Activated T-cell treated with anti-CD3 and anti-CD28 coated beads, Interleukin-2, amount 50 U/mL, for 4 hours (primary cell): Measurements from ENCODE around the gene ABR. TPM values are rescaled to one million over a fixed set of nuclear protein-coding genes. Genes with fewer than 3 reads are reported as not detected.
"Not testable (repeated sequence)": the region's sequence is repeated elsewhere in the genome, so short reads cannot be mapped to it uniquely, and the experiment has no call there.

Source experiments
- ATAC-seq, 2 donors: fragments of 200-7000 bp; cut with Tn5 transposase; one replicate each; pipeline ENCODE4 v1.10.0; 2021
- DNase-seq: peaks from one replicate; pipeline ENCODE4 v3.0.0-alpha.2; 2020
- H3K27me3 Mint-ChIP-seq: one replicate; pipeline ENCODE4 v1.8.0; 2021; ENCODE audit warnings: low read depth, mixed read lengths
- H3K36me3 Mint-ChIP-seq: one replicate; pipeline ENCODE4 v1.8.0; 2022; ENCODE audit warnings: mixed read lengths; ENCODE audit not compliant: insufficient read depth
- H3K4me1 Mint-ChIP-seq: one replicate; pipeline ENCODE4 v1.8.0; 2021; ENCODE audit warnings: low read depth, mixed read lengths
- H3K4me3 Mint-ChIP-seq: one replicate; pipeline ENCODE4 v1.8.0; 2021; ENCODE audit warnings: mild to moderate bottlenecking, moderate library complexity, mixed read lengths
- H3K9me3 Mint-ChIP-seq: one replicate; pipeline ENCODE4 v1.8.0; 2021; ENCODE audit warnings: mixed read lengths
- total RNA-seq, 3 donors: library from RNA; stranded (reverse); gene quantifications; one replicate each; pipeline ENCODE4 v1.2.1, GENCODE V29; 2021

Gene ABR
- total RNA-seq, 3 donors from 2014 or later: 41.0 to 44.7 (median 43.3) TPM

- Mint-ChIP-seq H3K36me3 (peaks cover 11% of the 10 kb centered on the region), H3K9me3 (no peaks in the 10 kb centered on the region), H3K27me3 (no peaks in the 10 kb centered on the region), H3K4me1 (no peaks in the 10 kb centered on the region), H3K4me3 (no peak overlapping the region)
- ATAC-seq (no peak), DNase-seq (no peak)
Observed at GRCh38 chr17:1154704-1155103, 25.1 kb downstream of the ABR start.

GRCh38 chr17:1153795-1154546, 25.8 kb downstream of the ABR start:
- DNase-seq (no peak), ATAC-seq (no peak)
- H3K9me3 Mint-ChIP-seq: no peaks in the 10 kb centered on the region
- no peaks in the 10 kb centered on the region for H3K4me1 Mint-ChIP-seq
- no peak overlapping the region for H3K4me3 Mint-ChIP-seq
- peaks cover 10% of the 10 kb centered on the region for H3K36me3 Mint-ChIP-seq
- no peaks in the 10 kb centered on the region for H3K27me3 Mint-ChIP-seq

GRCh38 chr17:1152582-1152981, 27.2 kb downstream of the ABR start:
- DNase-seq, H3K4me1 Mint-ChIP-seq, ATAC-seq, H3K9me3 Mint-ChIP-seq, H3K36me3 Mint-ChIP-seq, H3K4me3 Mint-ChIP-seq, H3K27me3 Mint-ChIP-seq: not testable (repeated sequence)

- no peaks in the 10 kb centered on the region for H3K4me1 Mint-ChIP-seq
- H3K36me3 Mint-ChIP-seq: peaks cover 3% of the 10 kb centered on the region
- DNase-seq: no peak
- H3K27me3 Mint-ChIP-seq: no peaks in the 10 kb centered on the region
- H3K9me3 Mint-ChIP-seq: no peaks in the 10 kb centered on the region
- no peak overlapping the region for H3K4me3 Mint-ChIP-seq
- ATAC-seq: no peak
Observed at GRCh38 chr17:1150863-1151600, 28.7 kb downstream of the ABR start.

- DNase-seq: no peak
- Mint-ChIP-seq H3K9me3 (no peaks in the 10 kb centered on the region), H3K36me3 (peaks cover 3% of the 10 kb centered on the region), H3K4me3 (no peak overlapping the region), H3K4me1 (no peaks in the 10 kb centered on the region), H3K27me3 (no peaks in the 10 kb centered on the region)
- no peak for ATAC-seq
Observed at GRCh38 chr17:1149869-1150268, 29.9 kb downstream of the ABR start.

- no peak for DNase-seq
Observed at GRCh38 chr17:1147664-1148063, 32.1 kb downstream of the ABR start.

GRCh38 chr17:1146561-1147265, 33.1 kb downstream of the ABR start:
- no peak for DNase-seq
- ATAC-seq: no peak
- no peaks in the 10 kb centered on the region for H3K4me1 Mint-ChIP-seq
- H3K4me3 Mint-ChIP-seq: no peak overlapping the region
- H3K27me3 Mint-ChIP-seq: no peaks in the 10 kb centered on the region
- H3K36me3 Mint-ChIP-seq: peaks cover 3% of the 10 kb centered on the region
- no peaks in the 10 kb centered on the region for H3K9me3 Mint-ChIP-seq

More at GRCh38 chr17:1147664-1148063, 32.1 kb downstream of the ABR start:
- ATAC-seq: no peak
- peaks cover 3% of the 10 kb centered on the region for H3K36me3 Mint-ChIP-seq
- H3K9me3 Mint-ChIP-seq: no peaks in the 10 kb centered on the region
- no peaks in the 10 kb centered on the region for H3K4me1 Mint-ChIP-seq
- H3K4me3 Mint-ChIP-seq: no peak overlapping the region
- H3K27me3 Mint-ChIP-seq: no peaks in the 10 kb centered on the region

- DNase-seq (no peak), ATAC-seq (no peak)
- Mint-ChIP-seq H3K27me3 (no peaks in the 10 kb centered on the region), H3K36me3 (no peaks in the 10 kb centered on the region), H3K4me1 (no peaks in the 10 kb centered on the region), H3K4me3 (no peak overlapping the region), H3K9me3 (no peaks in the 10 kb centered on the region)
Observed at GRCh38 chr17:1145311-1145986, 34.3 kb downstream of the ABR start.

- DNase-seq (no peak), ATAC-seq (no peak)
- Mint-ChIP-seq H3K4me3 (no peak overlapping the region), H3K4me1 (no peaks in the 10 kb centered on the region), H3K9me3 (no peaks in the 10 kb centered on the region), H3K36me3 (no peaks in the 10 kb centered on the region), H3K27me3 (no peaks in the 10 kb centered on the region)
Observed at GRCh38 chr17:1144162-1144561, 35.6 kb downstream of the ABR start.

- Mint-ChIP-seq H3K27me3 (no peaks in the 10 kb centered on the region), H3K36me3 (no peaks in the 10 kb centered on the region), H3K9me3 (no peaks in the 10 kb centered on the region), H3K4me3 (no peak overlapping the region), H3K4me1 (no peaks in the 10 kb centered on the region)
- ATAC-seq (no peak), DNase-seq (no peak)
Observed at GRCh38 chr17:1143573-1143972, 36.2 kb downstream of the ABR start.

GRCh38 chr17:1142561-1142971, 37.2 kb downstream of the ABR start:
- H3K4me3 Mint-ChIP-seq: no peak overlapping the region
- no peaks in the 10 kb centered on the region for H3K36me3 Mint-ChIP-seq
- H3K4me1 Mint-ChIP-seq: no peaks in the 10 kb centered on the region
- ATAC-seq (no peak), DNase-seq (no peak)
- no peaks in the 10 kb centered on the region for H3K9me3 Mint-ChIP-seq
- no peaks in the 10 kb centered on the region for H3K27me3 Mint-ChIP-seq

- Mint-ChIP-seq H3K4me1 (no peaks in the 10 kb centered on the region), H3K27me3 (no peaks in the 10 kb centered on the region), H3K36me3 (no peaks in the 10 kb centered on the region), H3K9me3 (no peaks in the 10 kb centered on the region), H3K4me3 (peak overlapping the region; percentile 38)
- no peak for DNase-seq
- ATAC-seq: no peak
Observed at GRCh38 chr17:1137465-1137894, 42.3 kb downstream of the ABR start.

GRCh38 chr17:1136748-1137147, 43.0 kb downstream of the ABR start:
- no peak overlapping the region for H3K4me3 Mint-ChIP-seq
- H3K4me1 Mint-ChIP-seq: no peaks in the 10 kb centered on the region

GRCh38 chr17:1134634-1135324, 45.0 kb downstream of the ABR start:
- Mint-ChIP-seq H3K4me1 (no peaks in the 10 kb centered on the region), H3K27me3 (no peaks in the 10 kb centered on the region), H3K36me3 (no peaks in the 10 kb centered on the region), H3K4me3 (no peak overlapping the region), H3K9me3 (no peaks in the 10 kb centered on the region)
- ATAC-seq (no peak), DNase-seq (no peak)

More at GRCh38 chr17:1136748-1137147, 43.0 kb downstream of the ABR start:
- no peaks in the 10 kb centered on the region for H3K36me3 Mint-ChIP-seq
- DNase-seq (no peak), ATAC-seq (no peak)
- H3K27me3 Mint-ChIP-seq: no peaks in the 10 kb centered on the region
- H3K9me3 Mint-ChIP-seq: no peaks in the 10 kb centered on the region
